Activated T-cell treated with anti-CD3 and anti-CD28 coated beads, Interleukin-2, amount 50 U/mL, for 24 hours (primary cell): ENCODE results near the gene LY6G6F.

Source experiments
- DNase-seq: peaks from one replicate; pipeline ENCODE4 v3.0.0-alpha.2; 2020
- H3K27ac Mint-ChIP-seq: 2 replicates; pipeline ENCODE4 v1.8.0; 2020; ENCODE audit warnings: mild to moderate bottlenecking, mixed read lengths
- H3K27me3 Mint-ChIP-seq: 2 replicates; pipeline ENCODE4 v1.8.0; 2020; ENCODE audit warnings: mixed read lengths
- H3K36me3 Mint-ChIP-seq: 2 replicates; pipeline ENCODE4 v1.8.0; 2020; ENCODE audit warnings: low read depth, mixed read lengths
- H3K4me1 Mint-ChIP-seq: 2 replicates; pipeline ENCODE4 v1.8.0; 2020; ENCODE audit warnings: low read depth, mixed read lengths
- H3K4me3 Mint-ChIP-seq: 2 replicates; pipeline ENCODE4 v1.8.0; 2020; ENCODE audit warnings: mild to moderate bottlenecking, moderate library complexity, mixed read lengths
- H3K9me3 Mint-ChIP-seq: 2 replicates; pipeline ENCODE4 v1.8.0; 2020; ENCODE audit warnings: mixed read lengths

LY6G6F gene

DNA sequence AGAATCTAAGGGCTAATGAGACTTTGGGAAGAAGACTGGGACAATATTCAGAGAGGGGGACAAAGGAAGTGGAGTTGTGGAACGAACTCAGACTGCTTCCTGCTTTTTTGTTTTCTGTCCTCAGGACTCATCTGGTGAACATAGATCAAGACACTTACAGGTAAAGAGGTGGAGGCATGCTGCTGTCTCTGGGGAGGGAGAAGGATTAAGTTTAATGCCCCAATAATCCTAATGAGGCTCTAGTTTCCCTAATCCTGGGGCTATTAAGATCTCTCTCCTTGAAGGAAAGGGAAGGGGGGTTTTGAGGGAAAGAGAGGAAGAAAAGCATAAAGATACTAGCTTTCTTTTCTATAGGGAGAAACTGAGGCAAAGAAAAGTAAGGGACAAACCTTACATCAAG lies 37.8 kb downstream of the LY6G6F start:
- H3K27ac Mint-ChIP-seq: no peak overlapping the region
- H3K4me3 Mint-ChIP-seq: no peak overlapping the region
- H3K36me3 Mint-ChIP-seq: peaks cover 86% of the 10 kb centered on the region
- no peaks in the 10 kb centered on the region for H3K9me3 Mint-ChIP-seq
- no peaks in the 10 kb centered on the region for H3K27me3 Mint-ChIP-seq
- H3K4me1 Mint-ChIP-seq: peaks cover 22% of the 10 kb centered on the region
- DNase-seq: no peak

GRCh38 chr6:31749301-31750036 lies 42.8 kb downstream of the LY6G6F start:
- H3K9me3 Mint-ChIP-seq: no peaks in the 10 kb centered on the region
- H3K4me3 Mint-ChIP-seq: no peak overlapping the region
- peaks cover 1% of the 10 kb centered on the region for H3K4me1 Mint-ChIP-seq
- H3K36me3 Mint-ChIP-seq: peaks cover 61% of the 10 kb centered on the region
- no peak overlapping the region for H3K27ac Mint-ChIP-seq
- no peaks in the 10 kb centered on the region for H3K27me3 Mint-ChIP-seq
- no peak for DNase-seq

GRCh38 chr6:31750411-31751022 lies 43.9 kb downstream of the LY6G6F start:
- no peak overlapping the region for H3K4me3 Mint-ChIP-seq
- DNase-seq: no peak
- peaks cover 1% of the 10 kb centered on the region for H3K4me1 Mint-ChIP-seq
- no peaks in the 10 kb centered on the region for H3K27me3 Mint-ChIP-seq
- H3K9me3 Mint-ChIP-seq: no peaks in the 10 kb centered on the region
- H3K36me3 Mint-ChIP-seq: peaks cover 53% of the 10 kb centered on the region
- no peak overlapping the region for H3K27ac Mint-ChIP-seq

GRCh38 chr6:31752739-31753319 lies 46.2 kb downstream of the LY6G6F start:
- peaks cover 1% of the 10 kb centered on the region for H3K4me1 Mint-ChIP-seq
- DNase-seq: no peak
- H3K9me3 Mint-ChIP-seq: no peaks in the 10 kb centered on the region
- H3K27ac Mint-ChIP-seq: no peak overlapping the region
- no peak overlapping the region for H3K4me3 Mint-ChIP-seq
- no peaks in the 10 kb centered on the region for H3K27me3 Mint-ChIP-seq
- H3K36me3 Mint-ChIP-seq: peaks cover 33% of the 10 kb centered on the region

DNA sequence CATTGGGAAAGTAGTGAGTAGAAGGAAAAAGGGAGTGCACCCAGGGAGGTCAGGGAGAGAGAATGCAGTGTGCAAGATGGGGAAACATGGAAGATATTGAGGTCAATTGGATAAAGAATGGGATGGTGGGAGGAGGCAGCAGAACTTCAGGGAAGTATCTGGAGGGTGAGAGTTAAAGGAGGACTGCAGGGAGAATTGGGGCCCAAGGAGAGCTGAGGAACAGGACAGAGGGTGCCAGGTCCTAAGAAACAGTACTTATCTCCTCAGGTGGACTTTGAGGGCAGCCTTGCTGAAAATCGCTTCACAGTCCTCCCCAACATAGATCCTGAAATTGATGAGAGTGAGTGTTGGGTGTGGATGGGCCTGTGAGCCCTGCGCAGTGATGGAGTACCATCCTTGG lies 51.6 kb downstream of the LY6G6F start:
- no peak for DNase-seq
- no peak overlapping the region for H3K4me3 Mint-ChIP-seq
- no peak overlapping the region for H3K27ac Mint-ChIP-seq
- H3K4me1 Mint-ChIP-seq: peaks cover 1% of the 10 kb centered on the region
- no peaks in the 10 kb centered on the region for H3K9me3 Mint-ChIP-seq
- peaks cover 55% of the 10 kb centered on the region for H3K36me3 Mint-ChIP-seq
- no peaks in the 10 kb centered on the region for H3K27me3 Mint-ChIP-seq
